Kidney (tissue), 14 donors: ENCODE measurements around the gene ADAMTS15. TPM values are rescaled to one million over a fixed set of nuclear protein-coding genes. Genes with fewer than 3 reads are reported as not detected.

Experiments
- DNase-seq, 5 donors: peaks; one replicate each; pipeline ENCODE4 v3.0.0-alpha.2; 2013 to 2020
- FAIRE-seq: peaks from 2 replicates; lab custom pipeline; 2012; peaks lifted over from hg19 to GRCh38; lab: Jason Lieb, UNC
- H3K27ac ChIP-seq, 2 donors: one replicate each; pipeline ENCODE4 v1.7.0; 2013; ENCODE audit warnings: low read depth in 2 of 2, low read length in 2 of 2, inconsistent platforms in 1 of 2
- H3K27me3 ChIP-seq: one replicate; pipeline ENCODE4 v1.7.1; 2013; ENCODE audit warnings: low read length, inconsistent platforms; ENCODE audit not compliant: control insufficient read depth, insufficient read depth
- H3K36me3 ChIP-seq, 3 donors: one replicate each; pipeline versions ENCODE4 v1.7.0 to v1.7.1; 2013; ENCODE audit warnings: low read length in 3 of 3, control low read depth in 1 of 3, inconsistent platforms in 1 of 3; ENCODE audit not compliant: insufficient read depth in 3 of 3, control insufficient read depth in 2 of 3
- H3K4me1 ChIP-seq, 3 donors: one replicate each; pipeline versions ENCODE4 v1.7.0 to v1.7.1; 2013; ENCODE audit warnings: low read length in 3 of 3, inconsistent platforms in 1 of 3, low read depth in 1 of 3; ENCODE audit not compliant: control insufficient read depth in 2 of 3, insufficient read depth in 2 of 3
- H3K4me3 ChIP-seq, 3 donors: one replicate each; pipeline versions ENCODE4 v1.7.0 to v1.8.1; 2013; ENCODE audit warnings: low read length in 3 of 3, control low read depth in 1 of 3, inconsistent platforms in 1 of 3
- H3K9ac ChIP-seq, 3 donors: one replicate each; pipeline versions ENCODE4 v1.7.0 to v1.7.1; 2013; ENCODE audit warnings: low read length in 3 of 3, control low read depth in 1 of 3, inconsistent platforms in 1 of 3
- H3K9me3 ChIP-seq, 3 donors: one replicate each; pipeline versions ENCODE4 v1.7.0 to v1.7.1; 2013; ENCODE audit warnings: low read length in 3 of 3, control low read depth in 1 of 3, inconsistent platforms in 1 of 3; ENCODE audit not compliant: control insufficient read depth in 2 of 3, insufficient read depth in 1 of 3
- CTCF ChIP-seq: IDR thresholded peaks from 3 replicates; pipeline ENCODE4 v1.5.1; 2012; ENCODE audit warnings: mild to moderate bottlenecking, moderate library complexity, borderline replicate concordance; ENCODE audit not compliant: insufficient read depth; ENCODE audit errors: extremely low read depth
- intact Hi-C: fragments of 100-400 bp; cut with DNase I; formaldehyde crosslinking; loops from one replicate; pipeline ENCODE4 v1.11.1; 2022
- polyA plus RNA-seq: library from polyadenylated mRNA; stranded (reverse); fragments of 350-450 nt; fragmentation: Illumina TruSeq; extraction: RNeasy Lipid Tissue Mini Kit (QIAGEN cat#74804); gene quantifications from one replicate; pipeline ENCODE4 v1.2.3, GENCODE V29; 2014; ENCODE audit warnings: low read depth, low replicate concordance; ENCODE audit not compliant: insufficient read depth
- total RNA-seq: library from RNA; stranded (reverse); fragmentation: NEBNext Ultra II Directional; extraction: Animal tissue kit (Norgen Biotek cat#: 25700); gene quantifications from one replicate; pipeline ENCODE4 v1.2.1, GENCODE V29; 2021
- donor health status: control.
- donor health status: control.
- donor health status: control.
- donor health status: control.
- donor health status: control.
- donor health status: DM: yes; HTN: yes; CAD: no.
- donor health status: Normal renal cell carcinoma (clear cell type).

The ADAMTS15 gene
- total and polyA plus RNA-seq, 2 donors from 2014 or later: 3.6 to 6.2 TPM

GRCh38 chr11:130486987-130487923 lies 38.8 kb downstream of the ADAMTS15 start:
- no peaks in the 10 kb centered on the region for H3K36me3 ChIP-seq
- no peak overlapping the region for H3K4me3 ChIP-seq
- H3K27me3 ChIP-seq: no peaks in the 10 kb centered on the region
- DNase-seq (no peak), FAIRE-seq (no peak)
- H3K4me1 ChIP-seq: no peaks in the 10 kb centered on the region
- no peaks in the 10 kb centered on the region for H3K9me3 ChIP-seq
- no peak overlapping the region for H3K9ac ChIP-seq
- no peak overlapping the region for H3K27ac ChIP-seq
- no peak for TF ChIP-seq CTCF
- intact Hi-C loops: no loop called here

GRCh38 chr11:130487924-130488815 lies 39.7 kb downstream of the ADAMTS15 start:
- H3K27me3 ChIP-seq: no peaks in the 10 kb centered on the region
- H3K36me3 ChIP-seq: no peaks in the 10 kb centered on the region
- H3K9ac ChIP-seq: no peak overlapping the region
- no peak overlapping the region for H3K4me3 ChIP-seq
- no peak for DNase-seq
- no peak overlapping the region for H3K27ac ChIP-seq
- intact Hi-C loops: no loop called here
- no peaks in the 10 kb centered on the region for H3K4me1 ChIP-seq
- H3K9me3 ChIP-seq: no peaks in the 10 kb centered on the region
- no peak for TF ChIP-seq CTCF
- FAIRE-seq: no peak

GRCh38 chr11:130488848-130489584 lies 40.6 kb downstream of the ADAMTS15 start:
- no peak for TF ChIP-seq CTCF
- Histone ChIP-seq H3K4me1 (no peaks in the 10 kb centered on the region), H3K27me3 (no peaks in the 10 kb centered on the region), H3K4me3 (no peak overlapping the region), H3K36me3 (no peaks in the 10 kb centered on the region), H3K27ac (no peak overlapping the region), H3K9ac (no peak overlapping the region), H3K9me3 (no peaks in the 10 kb centered on the region)
- DNase-seq (no peak), FAIRE-seq (no peak)
- intact Hi-C loops: no loop called here
